GM12878 (cell line): Measurements from ENCODE around the gene SLC25A47.

ENCODE experiments used
- BCL11A ChIP-seq: IDR thresholded peaks from 2 replicates; pipeline ENCODE4 v1.6.1; 2011; ENCODE audit warnings: low read depth, low read length
- CEBPZ ChIP-seq: fragments of 150-350 bp; IDR thresholded peaks from 2 replicates; pipeline ENCODE4 v1.6.1; 2016; ENCODE audit warnings: low read depth, low read length
- CUX1 ChIP-seq: IDR thresholded peaks from 2 replicates; pipeline ENCODE4 v1.6.1; 2012; ENCODE audit warnings: improper control_type of control experiment, low read depth, low read length; ENCODE audit not compliant: insufficient replicate concordance
- ESRRA ChIP-seq: IDR thresholded peaks from 2 replicates; pipeline ENCODE4 v1.6.1; 2012; ENCODE audit warnings: mild to moderate bottlenecking, low read length, improper control_type of control experiment
- MTA3 ChIP-seq: IDR thresholded peaks from 2 replicates; pipeline ENCODE4 v1.6.1; 2012; ENCODE audit warnings: low read length, inconsistent platforms, borderline replicate concordance
- NFYB ChIP-seq: IDR thresholded peaks from 2 replicates; pipeline ENCODE4 v1.6.1; 2011; ENCODE audit warnings: low read depth, mild to moderate bottlenecking, low read length, improper control_type of control experiment, moderate library complexity; ENCODE audit not compliant: insufficient read depth
- PBX3 ChIP-seq: IDR thresholded peaks from 2 replicates; pipeline ENCODE4 v1.6.1; 2011; ENCODE audit warnings: mild to moderate bottlenecking, low read depth, low read length, moderate library complexity; ENCODE audit not compliant: insufficient replicate concordance
- POLR2A ChIP-seq: IDR thresholded peaks from 2 replicates; pipeline ENCODE4 v1.6.1; 2011; ENCODE audit warnings: low read depth, mild to moderate bottlenecking, low read length
- POU2F2 ChIP-seq: IDR thresholded peaks from 3 replicates; pipeline ENCODE4 v1.6.1; 2011; ENCODE audit warnings: low read depth, mild to moderate bottlenecking, low read length, borderline replicate concordance
- RAD21 ChIP-seq: IDR thresholded peaks from 2 replicates; pipeline ENCODE4 v1.6.1; 2011; ENCODE audit warnings: mild to moderate bottlenecking, low read depth, low read length, moderate library complexity; ENCODE audit not compliant: insufficient read depth
- REST ChIP-seq: IDR thresholded peaks from 2 replicates; pipeline ENCODE4 v1.6.1; 2012; ENCODE audit warnings: mild to moderate bottlenecking, low read depth, low read length
- TAF1 ChIP-seq: IDR thresholded peaks from 2 replicates; pipeline ENCODE4 v1.6.1; 2011; ENCODE audit warnings: mild to moderate bottlenecking, low read depth, low read length, borderline replicate concordance
- ZNF687 ChIP-seq: fragments of 450-650 bp; IDR thresholded peaks from 2 replicates; pipeline ENCODE4 v1.6.1; 2017; ENCODE audit warnings: mild to moderate bottlenecking, moderate library complexity

GRCh38 chr14:100285021-100285912, 37.9 kb upstream of the SLC25A47 start:
- no peak for TF ChIP-seq PBX3
- TF ChIP-seq POLR2A = peak; percentile 86
- peak; percentile 67 for TF ChIP-seq RAD21
- TF ChIP-seq ZNF687 = peak; percentile 88
- TF ChIP-seq BCL11A = no peak
- no peak for TF ChIP-seq TAF1
- no peak for TF ChIP-seq REST
- no peak; the same call in 2 of the 3 replicates for TF ChIP-seq POU2F2
- no peak for TF ChIP-seq NFYB
- TF ChIP-seq CUX1 = no peak
- TF ChIP-seq MTA3 = no peak
- TF ChIP-seq CEBPZ = no peak
- TF ChIP-seq ESRRA = no peak
